HG03175 (cell line): ENCODE results near the gene AHSP.
"Not testable (repeated sequence)": the region's sequence is repeated elsewhere in the genome, so short reads cannot be mapped to it uniquely, and the experiment has no call there.

Experiments
- ATAC-seq: cut with Tn5 transposase; IDR thresholded peaks from one replicate; pipeline ENCODE4 v1.9.1; 2021; ENCODE audit warnings: mild to moderate bottlenecking, moderate library complexity; ENCODE audit not compliant: unreplicated experiment

The AHSP gene

GRCh38 chr16:31527734-31528274 is at the start of gene AHSP:
TSS of gene AHSP (plus strand) at chr16:31527900. CDS start at chr16:31528140, 240 bp downstream.
- no peak for ATAC-seq

- ATAC-seq = no peak
These were observed 48.7 kb upstream of the AHSP start for GRCh38 chr16:31478956-31479355.

GRCh38 chr16:31479751-31480150 is 47.9 kb upstream of the AHSP start:
- no peak for ATAC-seq

GRCh38 chr16:31480851-31481536 is 46.7 kb upstream of the AHSP start:
- no peak for ATAC-seq

- ATAC-seq = no peak
These were observed 44.6 kb upstream of the AHSP start, which contains the start of gene SLC5A2 for GRCh38 chr16:31483081-31483480. TSS of gene SLC5A2 (plus strand) at chr16:31483123. CDS start at chr16:31483137, 14 bp downstream.

- ATAC-seq = not testable (repeated sequence)
These were observed 43.7 kb upstream of the AHSP start for GRCh38 chr16:31484048-31484447.

- ATAC-seq = no peak
These were observed 43.1 kb upstream of the AHSP start for GRCh38 chr16:31484491-31485171.

- ATAC-seq = no peak
These were observed 42.1 kb upstream of the AHSP start for GRCh38 chr16:31485571-31485970.

GRCh38 chr16:31486045-31486444 is 41.7 kb upstream of the AHSP start:
- ATAC-seq = no peak

GRCh38 chr16:31487071-31487719 is 40.5 kb upstream of the AHSP start:
- ATAC-seq = no peak

GRCh38 chr16:31487720-31488467 is 39.8 kb upstream of the AHSP start:
- peak; percentile 80 for ATAC-seq

- no peak for ATAC-seq
These were observed 39.0 kb upstream of the AHSP start for GRCh38 chr16:31488468-31489297.

- no peak for ATAC-seq
These were observed 38.5 kb upstream of the AHSP start for GRCh38 chr16:31489298-31489564.

- no peak for ATAC-seq
These were observed 37.8 kb upstream of the AHSP start for GRCh38 chr16:31489616-31490584.

GRCh38 chr16:31491778-31492418 is 35.8 kb upstream of the AHSP start:
- ATAC-seq = no peak

- ATAC-seq = no peak
These were observed 34.1 kb upstream of the AHSP start for GRCh38 chr16:31493506-31494125.

GRCh38 chr16:31496670-31497069 is 31.0 kb upstream of the AHSP start:
- ATAC-seq = no peak

- no peak for ATAC-seq
These were observed 29.2 kb upstream of the AHSP start for GRCh38 chr16:31498493-31498892.
